ENCODE results near the gene PATL1. TPM values are rescaled to one million over a fixed set of nuclear protein-coding genes. Genes with fewer than 3 reads are reported as not detected.

PATL1 gene
- total RNA-seq, 1 experiment from 2014 or later: 57.0 TPM

- POLR2A ChIA-PET: no interaction called here
Measured at GRCh38 chr11:59676205-59676604, 7.4 kb upstream of the PATL1 start.

GRCh38 chr11:59674291-59674690 is 5.5 kb upstream of the PATL1 start:
- CTCF ChIA-PET: interaction anchor here (0.6 kb wide), 1 partner anchor 98 kb away, joined by 3 read pairs; no protein-coding TSS in a partner anchor
- in situ Hi-C loops (cut with HindIII; ENCODE audit: low pct_unique_long_range_greater_than_20kb, low sequenced_read_pairs): no loop called here

More at GRCh38 chr11:59676205-59676604, 7.4 kb upstream of the PATL1 start:
- no peak for ATAC-seq
- in situ Hi-C loops (cut with HindIII; ENCODE audit: low pct_unique_long_range_greater_than_20kb, low sequenced_read_pairs): no loop called here
- BruUV-seq (replicated peaks): no TSS peak
- CTCF ChIA-PET: no interaction called here
- Histone ChIP-seq H3K36me3 (ENCODE audit: control insufficient read depth, insufficient read depth, low read length) (no peaks in the 10 kb centered on the region), H3K27me3 (ENCODE audit: control insufficient read depth, insufficient read depth, low read length) (no peaks in the 10 kb centered on the region), H3K4me3 (ENCODE audit: low read depth in 2 of 2, low read length in 2 of 2) (no peak overlapping the region), H3K27ac (ENCODE audit: low read length) (no peak overlapping the region), H3K9me3 (ENCODE audit: control insufficient read depth, insufficient read depth, low read depth, low read length) (no peaks in the 10 kb centered on the region), H3K4me1 (ENCODE audit: control insufficient read depth, insufficient read depth, low read length) (no peaks in the 10 kb centered on the region)
- intact Hi-C loops (cut with micrococcal nuclease; ENCODE audit: unreplicated experiment): no loop called here
- no peak for DNase-seq (ENCODE audit: low read depth, low spot score)
- TF ChIP-seq REST (IDR thresholded peaks at IDR 0.05; ENCODE audit: insufficient read depth in 1 of 2, low read depth in 2 of 2, low read length in 1 of 2) (no peak), POLR2AphosphoS5 (IDR thresholded peaks at IDR 0.05; ENCODE audit: low read depth, low read length) (no peak), SIN3A (IDR thresholded peaks at IDR 0.05; ENCODE audit: borderline replicate concordance, insufficient read depth, low read depth, low read length) (no peak), CTCF (IDR thresholded peaks at IDR 0.05) (no peak), TCF7L2 (IDR thresholded peaks at IDR 0.05; ENCODE audit: low read depth, low read length) (no peak)

More at GRCh38 chr11:59674291-59674690, 5.5 kb upstream of the PATL1 start:
- no peak for ATAC-seq
- no TSS peak for BruUV-seq (replicated peaks)
- Histone ChIP-seq H3K4me3 (ENCODE audit: low read depth in 2 of 2, low read length in 2 of 2) (no peak overlapping the region), H3K27ac (ENCODE audit: low read length) (no peak overlapping the region), H3K27me3 (ENCODE audit: control insufficient read depth, insufficient read depth, low read length) (no peaks in the 10 kb centered on the region), H3K36me3 (ENCODE audit: control insufficient read depth, insufficient read depth, low read length) (no peaks in the 10 kb centered on the region), H3K9me3 (ENCODE audit: control insufficient read depth, insufficient read depth, low read depth, low read length) (no peaks in the 10 kb centered on the region), H3K4me1 (ENCODE audit: control insufficient read depth, insufficient read depth, low read length) (peaks cover 9% of the 10 kb centered on the region; the same call in 1 of the 2 replicates)
- TF ChIP-seq POLR2AphosphoS5 (IDR thresholded peaks at IDR 0.05; ENCODE audit: low read depth, low read length) (no peak), SIN3A (IDR thresholded peaks at IDR 0.05; ENCODE audit: borderline replicate concordance, insufficient read depth, low read depth, low read length) (no peak), CTCF (IDR thresholded peaks at IDR 0.05) (no peak), TCF7L2 (IDR thresholded peaks at IDR 0.05; ENCODE audit: low read depth, low read length) (no peak), REST (IDR thresholded peaks at IDR 0.05; ENCODE audit: insufficient read depth in 1 of 2, low read depth in 2 of 2, low read length in 1 of 2) (no peak)
- POLR2A ChIA-PET: no interaction called here
- intact Hi-C loops (cut with micrococcal nuclease; ENCODE audit: unreplicated experiment): no loop called here
- DNase-seq (ENCODE audit: low read depth, low spot score): no peak

Data from Panc1 (cell line).